Natural killer cell (primary cell): ENCODE measurements around the gene STIP1. TPM values are rescaled to one million over a fixed set of nuclear protein-coding genes. Genes with fewer than 3 reads are reported as not detected.

Experiments used
- ATAC-seq, 3 donors: fragments of 150-1000 bp in 2 of 3; fragments of 200-7000 bp in 1 of 3; cut with Tn5 transposase; 1 replicate in 1 of 3; 2 replicates in 2 of 3; pipeline ENCODE4 v1.10.0; 2021; ENCODE audit warnings: mild to moderate bottlenecking in 2 of 3, moderate library complexity in 2 of 3
- DNase-seq, 2 donors: peaks; one replicate each; pipeline versions ENCODE4 v3.0.0 to v3.0.0-alpha.2; 2013 to 2021; ENCODE audit warnings: mixed read lengths in 1 of 2
- H3K27ac ChIP-seq: one replicate; pipeline ENCODE4 v1.5.1; 2013; ENCODE audit warnings: mild to moderate bottlenecking, low read length
- H3K27me3 ChIP-seq: one replicate; pipeline ENCODE4 v1.6.1; 2013; ENCODE audit warnings: low read length; ENCODE audit not compliant: control insufficient read depth, insufficient read depth
- H3K36me3 ChIP-seq: one replicate; pipeline ENCODE4 v1.6.1; 2013; ENCODE audit warnings: low read length; ENCODE audit not compliant: control insufficient read depth, insufficient read depth
- H3K4me1 ChIP-seq: one replicate; pipeline ENCODE4 v1.6.1; 2013; ENCODE audit warnings: low read length; ENCODE audit not compliant: control insufficient read depth, insufficient read depth
- H3K4me3 ChIP-seq: one replicate; pipeline ENCODE4 v1.5.1; 2013; ENCODE audit warnings: low read length
- H3K9me3 ChIP-seq: one replicate; pipeline ENCODE4 v1.6.1; 2013; ENCODE audit warnings: low read length; ENCODE audit not compliant: control insufficient read depth, insufficient read depth
- H3K27ac Mint-ChIP-seq, 2 donors: one replicate each; pipeline ENCODE4 v1.8.0; 2022; ENCODE audit warnings: mild to moderate bottlenecking in 2 of 2, mixed read lengths in 2 of 2, moderate library complexity in 1 of 2
- H3K27me3 Mint-ChIP-seq, 2 donors: one replicate each; pipeline ENCODE4 v1.8.0; 2022; ENCODE audit warnings: low read depth in 2 of 2, mixed read lengths in 2 of 2
- H3K36me3 Mint-ChIP-seq: one replicate; pipeline ENCODE4 v1.8.0; 2022; ENCODE audit warnings: mixed read lengths
- H3K4me1 Mint-ChIP-seq, 2 donors: one replicate each; pipeline ENCODE4 v1.8.0; 2022; ENCODE audit warnings: mixed read lengths in 2 of 2
- H3K4me3 Mint-ChIP-seq: one replicate; pipeline ENCODE4 v1.8.0; 2022; ENCODE audit warnings: mild to moderate bottlenecking, moderate library complexity, mixed read lengths
- H3K9me3 Mint-ChIP-seq, 2 donors: one replicate each; pipeline ENCODE4 v1.8.0; 2022; ENCODE audit warnings: mixed read lengths in 2 of 2
- WGBS: methylation state at CpG from one replicate; pipeline ENCODE4 v1.1.7; 2013; ENCODE audit warnings: missing lambda C conversion rate; ENCODE audit not compliant: insufficient coverage; 5-methylcytosine and 5-hydroxymethylcytosine counted together
- intact Hi-C: fragments of 100-400 bp; cut with micrococcal nuclease; formaldehyde crosslinking; loops from one replicate; pipeline ENCODE4 v1.14.2; 2022
- total RNA-seq, 4 donors: library from RNA; stranded (reverse); fragments of 120-200 nt in 1 of 4; gene quantifications; one replicate each; pipeline versions ENCODE4 v1.2.3 to v1.2.4, GENCODE V29; 2013 to 2022
- TF ChIP-seq, protein P1 (sequence below): fragments of 200-600 bp; IDR thresholded peaks from one replicate; pipeline ENCODE4 v1.8.0; 2022; ENCODE audit warnings: antibody characterized with exemption

The STIP1 gene
- total RNA-seq, 3 donors from 2014 or later (not counting 1 experiment from before 2014, with no cell fraction given) = 80.9 to 110 (median 85.1) TPM

DNA sequence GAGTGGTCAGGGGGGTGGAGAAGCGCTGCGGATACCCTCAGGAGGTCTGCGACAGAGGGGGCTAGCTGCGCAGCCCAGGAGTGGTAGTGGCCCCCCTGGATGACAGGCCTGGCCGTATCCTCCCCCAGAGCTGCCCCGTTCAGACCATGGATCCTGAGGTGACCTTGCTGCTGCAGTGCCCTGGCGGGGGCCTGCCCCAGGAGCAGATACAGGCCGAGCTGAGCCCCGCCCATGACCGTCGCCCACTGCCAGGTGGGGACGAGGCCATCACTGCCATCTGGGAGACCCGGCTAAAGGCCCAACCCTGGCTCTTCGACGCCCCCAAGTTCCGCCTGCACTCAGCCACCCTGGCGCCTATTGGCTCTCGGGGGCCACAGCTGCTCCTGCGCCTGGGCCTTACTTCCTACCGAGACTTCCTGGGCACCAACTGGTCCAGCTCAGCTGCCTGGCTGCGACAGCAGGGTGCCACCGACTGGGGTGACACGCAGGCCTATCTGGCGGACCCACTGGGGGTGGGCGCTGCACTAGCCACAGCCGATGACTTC is 40.6 kb downstream of the STIP1 start:
- intact Hi-C loops = no loop called here
- ATAC-seq (peak; percentile 22 to 52 (median 25)), DNase-seq (peak; percentile 54 to 75)
- peaks cover 55% of the 10 kb centered on the region for H3K4me1 ChIP-seq
- peaks cover 17% of the 10 kb centered on the region for H3K36me3 ChIP-seq
- Mint-ChIP-seq H3K27ac (peak overlapping the region; percentile 82 to 85), H3K4me3 (peak overlapping the region; percentile 88), H3K27me3 (no peaks in the 10 kb centered on the region), H3K4me1 (peaks cover 24 to 52% of the 10 kb centered on the region in 2 donors), H3K36me3 (no peaks in the 10 kb centered on the region), H3K9me3 (no peaks in the 10 kb centered on the region)
- under 1% methylated on average over 26 of the region's 26 CpGs for WGBS
- H3K27me3 ChIP-seq = no peaks in the 10 kb centered on the region
- H3K9me3 ChIP-seq = no peaks in the 10 kb centered on the region
- H3K27ac ChIP-seq = peak overlapping the region; percentile 67
- TF ChIP-seq, protein P1, sequence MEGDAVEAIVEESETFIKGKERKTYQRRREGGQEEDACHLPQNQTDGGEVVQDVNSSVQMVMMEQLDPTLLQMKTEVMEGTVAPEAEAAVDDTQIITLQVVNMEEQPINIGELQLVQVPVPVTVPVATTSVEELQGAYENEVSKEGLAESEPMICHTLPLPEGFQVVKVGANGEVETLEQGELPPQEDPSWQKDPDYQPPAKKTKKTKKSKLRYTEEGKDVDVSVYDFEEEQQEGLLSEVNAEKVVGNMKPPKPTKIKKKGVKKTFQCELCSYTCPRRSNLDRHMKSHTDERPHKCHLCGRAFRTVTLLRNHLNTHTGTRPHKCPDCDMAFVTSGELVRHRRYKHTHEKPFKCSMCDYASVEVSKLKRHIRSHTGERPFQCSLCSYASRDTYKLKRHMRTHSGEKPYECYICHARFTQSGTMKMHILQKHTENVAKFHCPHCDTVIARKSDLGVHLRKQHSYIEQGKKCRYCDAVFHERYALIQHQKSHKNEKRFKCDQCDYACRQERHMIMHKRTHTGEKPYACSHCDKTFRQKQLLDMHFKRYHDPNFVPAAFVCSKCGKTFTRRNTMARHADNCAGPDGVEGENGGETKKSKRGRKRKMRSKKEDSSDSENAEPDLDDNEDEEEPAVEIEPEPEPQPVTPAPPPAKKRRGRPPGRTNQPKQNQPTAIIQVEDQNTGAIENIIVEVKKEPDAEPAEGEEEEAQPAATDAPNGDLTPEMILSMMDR = no peak
- H3K4me3 ChIP-seq = peak overlapping the region; percentile 74

DNA sequence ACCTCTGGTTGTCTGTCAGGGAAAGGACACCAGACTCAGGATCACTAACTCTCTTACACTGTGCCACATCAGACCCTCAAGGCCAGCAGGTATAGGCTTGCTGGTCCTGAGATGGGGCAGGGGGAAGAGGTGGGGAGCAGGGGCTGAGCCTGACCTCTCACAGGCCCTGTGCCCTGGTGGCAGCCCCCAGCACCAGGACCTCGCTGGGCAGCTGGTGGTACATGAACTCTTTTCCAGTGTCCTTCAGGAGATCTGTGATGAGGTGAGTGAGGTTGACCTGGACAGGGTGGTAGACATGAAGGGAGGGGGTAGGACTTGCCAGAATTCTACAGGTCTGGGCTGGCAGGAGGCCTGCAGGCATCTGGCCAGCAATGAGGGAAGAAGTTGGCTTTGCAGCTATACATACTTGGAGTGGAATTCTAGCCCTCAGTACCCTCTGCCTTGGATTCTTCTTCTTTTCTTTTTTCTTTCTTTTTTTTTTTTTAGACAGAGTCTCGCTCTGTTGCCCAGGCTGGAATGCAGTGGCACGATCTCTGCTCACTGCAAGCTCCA is 41.5 kb downstream of the STIP1 start:
- intact Hi-C loops = no loop called here
- no peaks in the 10 kb centered on the region for H3K9me3 ChIP-seq
- peak overlapping the region; percentile 67 for H3K27ac ChIP-seq
- peaks cover 14% of the 10 kb centered on the region for H3K36me3 ChIP-seq
- TF ChIP-seq, protein P1 = no peak
- Mint-ChIP-seq H3K27me3 (no peaks in the 10 kb centered on the region), H3K9me3 (no peaks in the 10 kb centered on the region), H3K27ac (peak overlapping the region; percentile 82 to 85), H3K4me1 (peaks cover 24 to 52% of the 10 kb centered on the region in 2 donors), H3K4me3 (peak overlapping the region; percentile 88), H3K36me3 (no peaks in the 10 kb centered on the region)
- 76% methylated on average over 3 of the region's 3 CpGs for WGBS
- ATAC-seq (no peak), DNase-seq (no peak)
- H3K4me3 ChIP-seq = peak overlapping the region; percentile 74
- H3K27me3 ChIP-seq = no peaks in the 10 kb centered on the region
- H3K4me1 ChIP-seq = peaks cover 62% of the 10 kb centered on the region

- DNase-seq = no peak
- H3K4me3 ChIP-seq = no peak overlapping the region
- H3K4me1 Mint-ChIP-seq = peaks cover 24 to 53% of the 10 kb centered on the region in 2 donors
Observed at GRCh38 chr11:64229090-64229743, 43.2 kb downstream of the STIP1 start.

More at GRCh38 chr11:64229090-64229743, 43.2 kb downstream of the STIP1 start:
- H3K4me3 Mint-ChIP-seq = peak overlapping the region; percentile 94
- H3K9me3 Mint-ChIP-seq = no peaks in the 10 kb centered on the region
- no peaks in the 10 kb centered on the region for H3K27me3 ChIP-seq
- no peak for ATAC-seq
- intact Hi-C loops = no loop called here
- WGBS = 92% methylated on average over 10 of the region's 12 CpGs
- no peaks in the 10 kb centered on the region for H3K36me3 Mint-ChIP-seq
- H3K27me3 Mint-ChIP-seq = no peaks in the 10 kb centered on the region
- H3K27ac ChIP-seq = peak overlapping the region; percentile 95
- H3K36me3 ChIP-seq = no peaks in the 10 kb centered on the region
- H3K9me3 ChIP-seq = no peaks in the 10 kb centered on the region
- peaks cover 71% of the 10 kb centered on the region for H3K4me1 ChIP-seq
- TF ChIP-seq, protein P1 = no peak
- H3K27ac Mint-ChIP-seq = peak overlapping the region; percentile 93 to 97
